HEK293 (cell line): ENCODE measurements around the gene IP6K3.

Experiments used
- CTCF ChIA-PET: fragments of 350-600 bp; formaldehyde crosslinking; extraction: SDS; loops from one replicate; lab custom pipeline; 2021; ENCODE audit warnings: antibody characterized with exemption; lab: Yijun Ruan, JAX
- POLR2A ChIA-PET: fragments of 300-600 bp; formaldehyde crosslinking; extraction: SDS; loops from one replicate; lab custom pipeline; 2020; ENCODE audit warnings: antibody characterized with exemption, inconsistent platforms; lab: Yijun Ruan, JAX
- H3K27ac ChIP-seq: fragments of 200-500 bp; sonication (Bioruptor generic); 2 replicates; pipeline ENCODE4 v1.5.1; 2014; ENCODE audit warnings: low read depth, low read length, control low read depth, inconsistent platforms; ENCODE audit errors: extremely low read depth
- H3K36me3 ChIP-seq, 2 experiments: fragments of 200-500 bp in 1 of 2; sonication (Bioruptor generic) in 1 of 2; 1 replicate in 1 of 2; 2 replicates in 1 of 2; pipeline ENCODE4 v1.5.1; 2014 to 2017; ENCODE audit warnings: inconsistent platforms in 2 of 2, low read length in 2 of 2; ENCODE audit not compliant: control insufficient read depth in 2 of 2, insufficient read depth in 1 of 2
- H3K4me1 ChIP-seq: fragments of 200-500 bp; sonication (Bioruptor generic); 2 replicates; pipeline ENCODE4 v1.5.1; 2014; ENCODE audit warnings: mild to moderate bottlenecking, low read length, inconsistent platforms; ENCODE audit not compliant: control insufficient read depth, insufficient read depth
- H3K4me3 ChIP-seq: 2 replicates; pipeline ENCODE4 v1.5.1; 2011; ENCODE audit warnings: low read depth, mild to moderate bottlenecking, control low read depth, low read length, moderate library complexity
- H3K9me3 ChIP-seq: fragments of 200-500 bp; sonication (Bioruptor generic); 2 replicates; pipeline ENCODE4 v1.5.1; 2014; ENCODE audit warnings: low read depth, low read length, inconsistent platforms; ENCODE audit not compliant: control insufficient read depth, insufficient read depth
- ELK4 ChIP-seq: IDR thresholded peaks from 2 replicates; pipeline ENCODE4 v1.6.1; 2011; ENCODE audit warnings: mild to moderate bottlenecking, low read depth, low read length, borderline replicate concordance
- GLIS1 ChIP-seq: fragments of 450-650 bp; formaldehyde crosslinking; IDR thresholded peaks from 2 replicates; pipeline ENCODE4 v1.5.1; 2016; ENCODE audit warnings: missing biosample characterization, missing genetic modification characterization
- MEIS1 ChIP-seq: sonication (generic); formaldehyde crosslinking; IDR thresholded peaks from 2 replicates; pipeline ENCODE4 v1.8.1; 2022; ENCODE audit warnings: missing genetic modification reagents, mild to moderate bottlenecking, borderline replicate concordance
- ZFP41 ChIP-seq: fragments of 450-650 bp; formaldehyde crosslinking; IDR thresholded peaks from 2 replicates; pipeline ENCODE4 v1.5.1; 2016; ENCODE audit warnings: missing biosample characterization, missing genetic modification characterization, borderline replicate concordance
- ZNF214 ChIP-seq: fragments of 450-650 bp; formaldehyde crosslinking; IDR thresholded peaks from 2 replicates; pipeline ENCODE4 v1.5.1; 2017; ENCODE audit warnings: missing biosample characterization, mild to moderate bottlenecking, missing genetic modification characterization, borderline replicate concordance
- ZNF239 ChIP-seq: fragments of 450-650 bp; formaldehyde crosslinking; IDR thresholded peaks from 2 replicates; pipeline ENCODE4 v1.5.1; 2016; ENCODE audit warnings: missing biosample characterization, missing genetic modification characterization
- ZNF324 ChIP-seq: fragments of 450-650 bp; formaldehyde crosslinking; IDR thresholded peaks from 2 replicates; pipeline ENCODE4 v1.5.1; 2016; ENCODE audit warnings: missing biosample characterization, missing genetic modification characterization
- ZNF366 ChIP-seq: fragments of 450-650 bp; formaldehyde crosslinking; conservative IDR thresholded peaks from 2 replicates; pipeline ENCODE4 v1.5.1; 2016; ENCODE audit warnings: missing biosample characterization, missing genetic modification characterization
- ZNF639 ChIP-seq: fragments of 450-650 bp; formaldehyde crosslinking; IDR thresholded peaks from 2 replicates; pipeline ENCODE4 v1.5.1; 2016; ENCODE audit warnings: missing biosample characterization, missing genetic modification characterization
- ZNF645 ChIP-seq: fragments of 450-650 bp; formaldehyde crosslinking; IDR thresholded peaks from 2 replicates; pipeline ENCODE4; 2016; ENCODE audit warnings: missing biosample characterization, missing genetic modification characterization
- ZNF664 ChIP-seq: fragments of 450-650 bp; formaldehyde crosslinking; IDR thresholded peaks from 2 replicates; pipeline ENCODE4 v1.5.1; 2016; ENCODE audit warnings: missing biosample characterization, missing genetic modification characterization
- ZNF837 ChIP-seq: fragments of 450-650 bp; formaldehyde crosslinking; IDR thresholded peaks from 2 replicates; pipeline ENCODE4 v1.5.1; 2016; ENCODE audit warnings: missing biosample characterization, missing genetic modification characterization
- TF ChIP-seq, protein P1 (sequence below): fragments of 450-650 bp; formaldehyde crosslinking; IDR thresholded peaks from 2 replicates; pipeline ENCODE4 v1.5.1; 2017; ENCODE audit warnings: missing biosample characterization, mild to moderate bottlenecking, missing genetic modification characterization, moderate library complexity
- TF ChIP-seq, protein P2 (sequence below): fragments of 450-650 bp; formaldehyde crosslinking; IDR thresholded peaks from 2 replicates; pipeline ENCODE4 v1.5.1; 2016; ENCODE audit warnings: missing biosample characterization, missing genetic modification characterization
- TF ChIP-seq, protein P3 (sequence below): fragments of 450-650 bp; formaldehyde crosslinking; IDR thresholded peaks from 2 replicates; pipeline ENCODE4 v1.5.1; 2016; ENCODE audit warnings: missing biosample characterization, missing genetic modification characterization, borderline replicate concordance

The IP6K3 gene

DNA sequence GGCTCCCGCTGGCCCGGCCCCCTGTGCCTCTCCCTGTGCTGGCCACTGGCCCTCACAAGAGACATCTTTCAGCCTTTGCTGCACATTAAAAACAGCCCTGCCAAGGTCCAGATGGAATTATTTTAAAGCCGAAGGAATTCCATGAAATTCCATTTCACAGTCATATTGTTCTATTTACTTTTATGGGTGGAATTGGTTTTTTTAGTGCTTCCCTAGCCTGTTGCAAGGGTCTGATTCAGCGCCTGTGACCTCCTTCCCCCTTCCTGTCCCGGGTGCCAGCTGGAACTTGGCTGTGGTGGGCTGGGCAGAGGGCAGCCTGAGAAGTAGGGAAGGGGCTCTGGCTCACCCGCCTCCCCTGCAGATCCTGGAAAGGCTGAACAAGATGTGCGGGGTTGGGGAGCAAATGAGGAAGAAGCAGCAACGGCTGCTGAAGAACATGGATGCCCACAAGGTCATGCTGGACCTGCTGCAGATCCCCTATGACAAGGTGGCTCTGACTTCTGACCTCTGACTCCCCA, 69.5 kb downstream of the IP6K3 start (continued):
- TF ChIP-seq ZNF645 (tag by site-specific recombination): no peak
- no peak for TF ChIP-seq ZNF837
- TF ChIP-seq ELK4: no peak
- TF ChIP-seq MEIS1 (CRISPR knock-in tag): no peak

DNA sequence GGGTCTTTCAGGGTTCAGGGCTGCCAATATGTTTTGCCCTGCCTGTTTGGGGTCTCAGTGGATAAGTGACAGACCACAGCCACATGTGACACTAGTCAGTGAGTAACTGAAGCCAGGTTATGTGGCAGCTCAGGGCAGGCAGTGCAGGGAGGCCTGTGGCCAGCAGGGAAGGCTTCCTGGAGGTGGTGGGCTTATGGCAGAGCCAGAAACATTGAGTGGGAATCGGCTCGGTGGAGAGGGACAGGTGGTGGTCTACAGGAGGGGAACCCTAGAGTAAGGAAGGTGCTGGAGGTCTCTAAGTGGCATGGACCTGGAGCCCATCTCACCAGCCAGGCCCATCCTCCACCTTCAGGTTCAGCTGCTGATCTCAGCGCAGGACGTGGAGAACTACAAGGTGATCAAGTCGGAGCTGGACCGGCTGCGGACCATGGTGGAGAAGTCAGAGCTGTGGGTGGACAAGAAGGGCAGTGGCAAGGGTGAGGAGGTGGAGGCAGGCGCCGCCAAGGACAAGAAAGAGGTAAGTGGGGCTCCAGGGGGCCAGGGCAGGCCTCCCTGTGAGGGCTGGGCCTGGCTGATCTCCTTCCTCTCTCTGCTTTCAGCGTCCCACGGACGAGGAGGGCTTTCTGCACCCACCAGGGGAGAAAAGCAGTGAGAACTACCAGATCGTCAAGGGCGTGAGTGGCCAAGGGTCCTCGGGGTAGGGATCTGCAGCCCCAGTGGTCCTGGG, 70.1 kb downstream of the IP6K3 start:
- POLR2A ChIA-PET: no interaction called here
- H3K9me3 ChIP-seq: no peaks in the 10 kb centered on the region
- peaks cover 6 to 46% of the 10 kb centered on the region in 2 experiments; a peak in 2 of 3 replicates for H3K36me3 ChIP-seq
- H3K4me1 ChIP-seq: no peaks in the 10 kb centered on the region
- H3K27ac ChIP-seq: no peak overlapping the region
- no peak overlapping the region for H3K4me3 ChIP-seq
- TF ChIP-seq ZNF639 (tag by site-specific recombination): no peak
- TF ChIP-seq, protein P1, sequence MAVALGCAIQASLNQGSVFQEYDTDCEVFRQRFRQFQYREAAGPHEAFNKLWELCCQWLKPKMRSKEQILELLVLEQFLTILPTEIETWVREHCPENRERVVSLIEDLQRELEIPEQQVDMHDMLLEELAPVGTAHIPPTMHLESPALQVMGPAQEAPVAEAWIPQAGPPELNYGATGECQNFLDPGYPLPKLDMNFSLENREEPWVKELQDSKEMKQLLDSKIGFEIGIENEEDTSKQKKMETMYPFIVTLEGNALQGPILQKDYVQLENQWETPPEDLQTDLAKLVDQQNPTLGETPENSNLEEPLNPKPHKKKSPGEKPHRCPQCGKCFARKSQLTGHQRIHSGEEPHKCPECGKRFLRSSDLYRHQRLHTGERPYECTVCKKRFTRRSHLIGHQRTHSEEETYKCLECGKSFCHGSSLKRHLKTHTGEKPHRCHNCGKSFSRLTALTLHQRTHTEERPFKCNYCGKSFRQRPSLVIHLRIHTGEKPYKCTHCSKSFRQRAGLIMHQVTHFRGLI (tag by site-specific recombination): no peak
- TF ChIP-seq, protein P2, sequence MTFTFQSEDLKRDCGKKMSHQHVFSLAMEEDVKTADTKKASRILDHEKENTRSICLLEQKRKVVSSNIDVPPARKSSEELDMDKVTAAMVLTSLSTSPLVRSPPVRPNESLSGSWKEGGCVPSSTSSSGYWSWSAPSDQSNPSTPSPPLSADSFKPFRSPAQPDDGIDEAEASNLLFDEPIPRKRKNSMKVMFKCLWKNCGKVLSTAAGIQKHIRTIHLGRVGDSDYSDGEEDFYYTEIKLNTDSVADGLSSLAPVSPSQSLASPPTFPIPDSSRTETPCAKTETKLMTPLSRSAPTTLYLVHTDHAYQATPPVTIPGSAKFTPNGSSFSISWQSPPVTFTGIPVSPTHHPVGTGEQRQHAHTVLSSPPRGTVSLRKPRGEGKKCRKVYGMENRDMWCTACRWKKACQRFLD (tag by site-specific recombination): no peak
- TF ChIP-seq ZNF214: no peak
- no peak for TF ChIP-seq GLIS1 (tag by site-specific recombination)
- no peak for TF ChIP-seq ZFP41 (tag by site-specific recombination)
- no peak for TF ChIP-seq ZNF239 (tag by site-specific recombination)
- TF ChIP-seq ZNF324 (tag by site-specific recombination): no peak
- TF ChIP-seq ZNF366: no peak
- TF ChIP-seq, protein P3, sequence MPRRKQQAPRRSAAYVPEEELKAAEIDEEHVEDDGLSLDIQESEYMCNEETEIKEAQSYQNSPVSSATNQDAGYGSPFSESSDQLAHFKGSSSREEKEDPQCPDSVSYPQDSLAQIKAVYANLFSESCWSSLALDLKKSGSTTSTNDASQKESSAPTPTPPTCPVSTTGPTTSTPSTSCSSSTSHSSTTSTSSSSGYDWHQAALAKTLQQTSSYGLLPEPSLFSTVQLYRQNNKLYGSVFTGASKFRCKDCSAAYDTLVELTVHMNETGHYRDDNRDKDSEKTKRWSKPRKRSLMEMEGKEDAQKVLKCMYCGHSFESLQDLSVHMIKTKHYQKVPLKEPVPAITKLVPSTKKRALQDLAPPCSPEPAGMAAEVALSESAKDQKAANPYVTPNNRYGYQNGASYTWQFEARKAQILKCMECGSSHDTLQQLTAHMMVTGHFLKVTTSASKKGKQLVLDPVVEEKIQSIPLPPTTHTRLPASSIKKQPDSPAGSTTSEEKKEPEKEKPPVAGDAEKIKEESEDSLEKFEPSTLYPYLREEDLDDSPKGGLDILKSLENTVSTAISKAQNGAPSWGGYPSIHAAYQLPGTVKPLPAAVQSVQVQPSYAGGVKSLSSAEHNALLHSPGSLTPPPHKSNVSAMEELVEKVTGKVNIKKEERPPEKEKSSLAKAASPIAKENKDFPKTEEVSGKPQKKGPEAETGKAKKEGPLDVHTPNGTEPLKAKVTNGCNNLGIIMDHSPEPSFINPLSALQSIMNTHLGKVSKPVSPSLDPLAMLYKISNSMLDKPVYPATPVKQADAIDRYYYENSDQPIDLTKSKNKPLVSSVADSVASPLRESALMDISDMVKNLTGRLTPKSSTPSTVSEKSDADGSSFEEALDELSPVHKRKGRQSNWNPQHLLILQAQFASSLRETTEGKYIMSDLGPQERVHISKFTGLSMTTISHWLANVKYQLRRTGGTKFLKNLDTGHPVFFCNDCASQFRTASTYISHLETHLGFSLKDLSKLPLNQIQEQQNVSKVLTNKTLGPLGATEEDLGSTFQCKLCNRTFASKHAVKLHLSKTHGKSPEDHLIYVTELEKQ (tag by site-specific recombination): no peak
- no peak for TF ChIP-seq ZNF664 (tag by site-specific recombination)
- CTCF ChIA-PET: interaction anchor here (0.7 to 1.1 kb wide), 5 partner anchors 26 to 94 kb away, joined by 3 to 4 read pairs (median 3); no protein-coding TSS in a partner anchor
